GM08714 (cell line): ENCODE data around the gene NDST1.

Experiments used
- H3K4me3 ChIP-seq: fragments of 200-500 bp; sonication (Bioruptor generic); 2 replicates; pipeline ENCODE4 v1.5.1; 2014; ENCODE audit warnings: mild to moderate bottlenecking, low read length, inconsistent platforms
- ZNF274 ChIP-seq: IDR thresholded peaks from 2 replicates; pipeline ENCODE4 v1.6.1; 2012; ENCODE audit warnings: mild to moderate bottlenecking, low read depth, low read length

Gene NDST1

DNA sequence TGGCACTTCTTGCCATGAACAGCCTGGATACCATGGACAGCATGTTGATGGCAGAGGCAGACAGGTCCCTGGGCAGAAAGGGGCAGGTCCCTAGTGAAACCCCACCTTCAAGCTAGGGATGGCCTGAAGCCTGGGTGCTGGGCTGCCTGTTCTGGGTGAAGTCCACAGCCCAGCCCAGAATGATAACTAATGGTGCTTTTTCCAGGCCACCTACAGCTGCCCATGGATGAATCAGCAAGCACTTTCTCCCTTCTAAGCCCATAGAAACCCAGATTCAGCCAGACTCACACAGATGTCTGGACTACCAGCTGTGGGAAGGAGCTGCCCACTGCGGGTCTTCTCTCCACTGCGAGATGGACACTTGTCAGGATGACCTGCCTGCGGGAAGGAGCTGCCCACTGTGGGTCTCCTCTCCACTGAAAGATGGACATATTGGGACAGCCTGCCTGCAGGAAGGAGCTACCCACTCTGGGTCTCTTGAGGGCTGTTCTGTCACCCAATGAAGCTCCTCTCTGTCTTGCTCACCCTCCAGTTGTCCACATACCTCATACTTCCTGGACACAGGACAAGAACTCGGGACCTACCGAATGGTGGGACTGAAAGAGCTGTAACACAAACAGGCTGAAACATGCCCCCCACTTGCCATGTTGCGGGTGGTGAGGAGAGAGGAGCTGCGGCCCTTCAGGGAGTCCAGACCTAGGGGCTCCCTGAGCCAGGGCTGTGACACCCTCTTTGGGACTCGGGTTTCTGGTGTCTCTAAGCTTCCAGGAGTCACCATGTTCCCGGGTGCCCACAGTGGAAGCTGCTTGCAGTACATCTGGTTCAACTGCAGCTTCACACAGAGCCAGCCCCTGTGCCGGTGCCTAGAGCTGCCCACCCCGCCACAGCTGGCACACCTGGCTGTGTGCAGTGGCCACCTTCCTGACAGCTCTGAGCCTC, 71.8 kb downstream of the NDST1 start:
- no peak for TF ChIP-seq ZNF274
- H3K4me3 ChIP-seq, result no peak overlapping the region

GRCh38 chr5:150580917-150581316, 73.0 kb downstream of the NDST1 start:
- no peak overlapping the region for H3K4me3 ChIP-seq
- TF ChIP-seq ZNF274, result no peak

GRCh38 chr5:150582241-150583109, 74.5 kb downstream of the NDST1 start:
- no peak for TF ChIP-seq ZNF274
- no peak overlapping the region for H3K4me3 ChIP-seq

GRCh38 chr5:150583541-150584225, 75.8 kb downstream of the NDST1 start:
- no peak overlapping the region for H3K4me3 ChIP-seq
- no peak for TF ChIP-seq ZNF274

DNA sequence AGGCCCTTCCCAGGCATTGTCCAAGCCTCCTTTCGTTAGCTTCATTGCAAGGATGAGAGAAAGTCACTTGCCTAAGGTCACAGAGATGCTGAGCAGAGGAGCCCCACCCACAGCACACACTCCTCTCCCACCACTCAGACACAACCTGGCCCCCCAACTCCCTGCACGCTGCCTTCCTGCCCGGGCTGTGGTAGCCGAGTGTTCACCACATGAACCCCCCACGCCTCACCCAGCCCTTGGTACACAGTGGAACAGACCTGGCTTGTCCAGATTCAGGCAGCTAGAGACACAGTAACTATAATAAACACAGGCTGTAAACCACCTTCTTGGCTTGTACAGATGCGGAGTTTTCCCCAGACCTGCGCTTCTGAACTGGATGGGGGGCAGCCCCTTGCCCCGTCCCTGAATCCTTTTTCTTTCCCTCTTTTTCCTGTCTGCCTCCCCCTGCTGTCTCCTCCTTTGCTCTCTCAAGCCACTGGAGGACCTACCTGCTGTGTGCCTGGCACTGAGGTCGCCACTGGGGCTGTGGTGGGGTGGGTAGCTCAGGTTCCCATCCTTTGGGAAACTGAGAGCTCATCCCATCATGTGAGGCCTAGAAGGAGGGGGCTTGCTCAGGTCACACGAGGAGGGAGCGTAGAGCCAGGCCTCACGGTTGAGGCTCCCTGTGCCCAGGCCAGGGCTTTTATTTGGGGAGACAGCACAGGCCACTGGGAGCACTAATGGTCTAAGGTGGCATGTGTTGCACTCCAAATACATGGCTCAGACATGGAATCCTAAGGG, 76.8 kb downstream of the NDST1 start:
- no peak overlapping the region for H3K4me3 ChIP-seq
- TF ChIP-seq ZNF274, result no peak

GRCh38 chr5:150585781-150586341, 77.9 kb downstream of the NDST1 start:
- TF ChIP-seq ZNF274, result no peak
- H3K4me3 ChIP-seq, result no peak overlapping the region

- TF ChIP-seq ZNF274, result no peak
- H3K4me3 ChIP-seq, result no peak overlapping the region
These were observed 79.1 kb downstream of the NDST1 start for GRCh38 chr5:150587016-150587415.

GRCh38 chr5:150587856-150588595, 80.1 kb downstream of the NDST1 start:
- TF ChIP-seq ZNF274, result no peak

DNA sequence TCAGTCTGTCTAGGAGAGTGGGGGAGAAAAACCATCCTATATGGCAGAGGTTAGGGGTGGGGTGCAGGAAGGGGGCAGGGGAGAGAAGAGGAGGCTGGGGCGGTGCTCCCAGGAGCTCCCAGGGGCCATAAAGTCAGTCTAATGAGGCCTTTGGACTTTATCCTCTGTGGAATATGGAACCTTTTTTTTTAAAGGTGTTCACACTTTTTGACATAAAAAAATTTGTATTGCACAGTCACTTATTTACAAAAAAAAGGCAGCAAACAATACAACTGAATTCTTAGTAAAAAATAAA, 80.6 kb downstream of the NDST1 start:
- no peak overlapping the region for H3K4me3 ChIP-seq
- TF ChIP-seq ZNF274, result no peak

More at GRCh38 chr5:150587856-150588595, 80.1 kb downstream of the NDST1 start:
- no peak overlapping the region for H3K4me3 ChIP-seq

DNA sequence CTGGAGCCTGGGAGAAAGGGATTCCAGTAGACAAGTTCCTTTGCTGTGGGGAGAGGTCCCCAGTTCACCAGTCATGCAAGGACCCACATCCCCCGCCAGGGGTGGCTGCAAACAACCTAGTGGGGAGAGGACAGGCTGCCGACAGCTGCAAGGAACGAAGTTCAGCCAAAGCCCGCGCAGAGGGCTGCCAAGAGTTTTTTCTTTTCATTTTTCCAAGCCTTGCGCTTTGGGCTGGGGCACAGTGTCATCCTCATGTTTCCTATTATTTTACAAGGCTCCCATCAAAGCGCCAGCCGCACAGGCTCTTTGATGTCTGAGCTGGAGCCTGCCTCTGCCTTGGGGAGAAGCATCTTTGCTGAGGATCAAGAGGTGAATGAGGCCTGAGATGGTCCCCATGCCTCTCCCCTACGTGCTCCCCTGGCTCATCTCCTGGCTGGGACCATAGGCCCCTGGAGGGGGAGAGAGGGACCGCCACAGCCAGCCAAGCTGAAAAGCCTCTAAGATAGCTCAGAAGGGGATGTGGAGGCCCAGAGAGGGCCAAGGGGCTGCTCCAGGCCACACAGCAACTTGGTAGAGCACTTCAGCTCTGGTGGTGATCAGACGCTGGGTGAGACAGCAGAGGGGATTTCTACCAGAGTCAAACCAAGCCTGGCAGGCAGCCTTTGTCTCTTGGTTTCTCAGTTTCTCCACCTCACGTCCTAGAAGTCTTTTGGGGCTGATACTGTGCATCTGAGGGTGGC, 82.1 kb downstream of the NDST1 start:
- no peak for TF ChIP-seq ZNF274
- H3K4me3 ChIP-seq, result no peak overlapping the region

DNA sequence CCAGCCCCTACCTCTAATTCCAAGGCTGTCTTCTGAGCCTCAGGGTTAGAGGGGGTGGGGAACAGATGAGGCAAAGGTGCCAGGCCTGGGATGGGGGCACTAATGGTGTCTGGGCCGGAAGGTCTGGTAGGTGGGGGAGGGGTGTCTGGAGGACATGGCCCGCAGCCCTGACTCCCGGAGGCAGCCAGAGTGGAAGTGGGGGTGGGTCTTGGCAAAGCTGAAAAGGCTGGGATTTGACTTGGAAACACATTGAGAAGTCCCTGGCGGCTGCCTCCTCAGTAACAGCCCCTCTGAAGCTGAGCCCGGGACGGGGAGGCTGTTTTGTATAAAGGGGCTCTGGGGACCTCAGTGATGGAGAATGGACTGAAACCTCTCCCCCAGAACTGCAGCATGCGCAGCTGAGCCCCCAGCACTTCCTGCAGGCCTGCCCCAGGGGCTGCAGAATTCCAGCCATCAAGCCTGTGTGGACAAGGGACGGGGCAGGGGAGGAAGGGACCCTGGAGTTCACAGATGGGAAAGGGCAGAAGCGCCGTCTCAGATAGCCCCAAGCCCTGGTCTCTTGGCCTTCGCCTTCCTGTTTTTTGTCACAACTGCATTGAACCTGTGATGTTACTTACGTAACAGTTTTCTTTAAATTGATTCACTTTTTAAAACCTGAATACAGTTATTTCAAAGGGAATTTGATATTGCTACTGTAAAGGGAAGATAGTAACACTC, 83.2 kb downstream of the NDST1 start:
- no peak overlapping the region for H3K4me3 ChIP-seq
- no peak for TF ChIP-seq ZNF274
